BE2C (cell line): ENCODE data around the gene ZDHHC14.

Experiments used
- DNase-seq: peaks from one replicate; pipeline ENCODE4 v3.0.0-alpha.2; 2020
- H3K27me3 ChIP-seq: fragments of 250-450 bp; sonication (Bioruptor Pico); 2 replicates; pipeline ENCODE4 v1.5.1; 2020; ENCODE audit warnings: mild to moderate bottlenecking
- H3K36me3 ChIP-seq: fragments of 250-450 bp; sonication (Bioruptor Pico); 2 replicates; pipeline ENCODE4 v1.5.1; 2020; ENCODE audit warnings: mild to moderate bottlenecking
- H3K4me1 ChIP-seq: fragments of 250-450 bp; sonication (Bioruptor Pico); 2 replicates; pipeline ENCODE4 v1.5.1; 2020
- H3K4me3 ChIP-seq: 2 replicates; pipeline ENCODE4 v1.5.1; 2011; ENCODE audit warnings: low read depth, low read length
- H3K9me3 ChIP-seq: fragments of 250-450 bp; sonication (Bioruptor Pico); 2 replicates; pipeline ENCODE4 v1.5.1; 2020
- TF ChIP-seq, protein P1 (sequence below): IDR thresholded peaks from 2 replicates; pipeline ENCODE4 v1.5.1; 2012; ENCODE audit warnings: mild to moderate bottlenecking, low read depth, low read length

Gene ZDHHC14

DNA sequence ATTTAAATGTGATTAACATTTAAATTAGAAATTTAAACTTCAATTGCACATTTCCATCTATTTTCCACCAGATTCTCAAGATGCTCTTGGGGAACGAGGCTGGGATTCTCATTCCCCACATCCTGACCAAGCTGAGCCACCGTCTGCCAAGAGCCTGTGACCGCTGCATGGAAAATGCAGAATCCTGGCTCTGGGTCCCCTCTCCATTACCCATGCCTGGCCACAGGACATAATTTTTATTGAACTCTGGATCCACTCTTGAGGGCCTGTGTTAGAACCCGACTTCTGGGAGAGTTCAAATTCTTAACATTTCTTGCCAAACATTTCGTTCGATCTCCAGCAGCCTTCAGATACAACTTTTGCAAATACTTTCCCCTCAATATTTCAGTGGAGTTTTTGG lies 240.4 kb downstream of the ZDHHC14 start:
- H3K4me3 ChIP-seq, result no peak overlapping the region
- TF ChIP-seq, protein P1, sequence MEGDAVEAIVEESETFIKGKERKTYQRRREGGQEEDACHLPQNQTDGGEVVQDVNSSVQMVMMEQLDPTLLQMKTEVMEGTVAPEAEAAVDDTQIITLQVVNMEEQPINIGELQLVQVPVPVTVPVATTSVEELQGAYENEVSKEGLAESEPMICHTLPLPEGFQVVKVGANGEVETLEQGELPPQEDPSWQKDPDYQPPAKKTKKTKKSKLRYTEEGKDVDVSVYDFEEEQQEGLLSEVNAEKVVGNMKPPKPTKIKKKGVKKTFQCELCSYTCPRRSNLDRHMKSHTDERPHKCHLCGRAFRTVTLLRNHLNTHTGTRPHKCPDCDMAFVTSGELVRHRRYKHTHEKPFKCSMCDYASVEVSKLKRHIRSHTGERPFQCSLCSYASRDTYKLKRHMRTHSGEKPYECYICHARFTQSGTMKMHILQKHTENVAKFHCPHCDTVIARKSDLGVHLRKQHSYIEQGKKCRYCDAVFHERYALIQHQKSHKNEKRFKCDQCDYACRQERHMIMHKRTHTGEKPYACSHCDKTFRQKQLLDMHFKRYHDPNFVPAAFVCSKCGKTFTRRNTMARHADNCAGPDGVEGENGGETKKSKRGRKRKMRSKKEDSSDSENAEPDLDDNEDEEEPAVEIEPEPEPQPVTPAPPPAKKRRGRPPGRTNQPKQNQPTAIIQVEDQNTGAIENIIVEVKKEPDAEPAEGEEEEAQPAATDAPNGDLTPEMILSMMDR, result no peak
- no peaks in the 10 kb centered on the region for H3K36me3 ChIP-seq
- no peaks in the 10 kb centered on the region for H3K4me1 ChIP-seq
- H3K9me3 ChIP-seq, result no peaks in the 10 kb centered on the region
- no peaks in the 10 kb centered on the region for H3K27me3 ChIP-seq
- no peak for DNase-seq

DNA sequence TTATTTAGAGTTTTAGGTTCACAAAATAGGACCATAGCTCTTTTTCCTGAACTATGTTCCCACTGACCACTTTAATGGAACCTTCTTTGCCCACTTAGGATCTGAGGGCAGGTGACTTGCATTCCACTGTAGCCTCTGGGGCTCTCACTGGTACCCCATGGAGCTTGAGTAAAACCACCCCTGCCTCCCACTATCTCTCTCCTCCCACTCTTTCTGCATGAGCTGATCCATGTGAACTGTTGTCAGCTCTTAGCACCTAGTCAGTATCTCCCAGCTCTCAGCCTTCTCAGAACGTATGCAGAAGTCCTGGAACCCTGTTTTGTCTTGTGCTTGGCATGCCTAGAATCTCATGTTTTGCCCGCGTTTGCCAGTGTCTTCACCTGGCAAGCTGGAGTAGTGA lies 241.4 kb downstream of the ZDHHC14 start:
- no peak for DNase-seq
- H3K27me3 ChIP-seq, result no peaks in the 10 kb centered on the region
- TF ChIP-seq, protein P1, result no peak

DNA sequence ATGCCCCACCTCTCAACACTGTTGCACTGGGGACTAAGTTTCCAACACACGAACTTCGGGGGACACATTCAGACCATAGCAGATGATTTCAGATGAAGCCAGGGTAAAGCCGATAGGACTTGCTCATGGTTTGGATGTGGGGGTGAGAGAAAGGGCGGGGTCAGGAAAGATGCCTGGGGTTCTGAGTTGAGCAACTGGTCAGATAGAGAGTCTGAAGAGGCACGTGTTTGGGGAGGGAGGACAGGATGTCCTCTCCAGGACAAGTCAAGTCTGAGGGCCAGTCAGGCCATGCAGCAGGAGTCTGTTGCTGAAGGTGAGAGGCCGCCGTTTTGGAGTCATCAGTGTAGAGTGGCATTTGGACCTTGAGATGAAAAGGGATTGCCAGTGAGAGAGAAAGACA lies 244.1 kb downstream of the ZDHHC14 start:
- TF ChIP-seq, protein P1, result no peak
- DNase-seq, result no peak
- Histone ChIP-seq H3K36me3 (no peaks in the 10 kb centered on the region), H3K27me3 (no peaks in the 10 kb centered on the region), H3K4me3 (no peak overlapping the region), H3K4me1 (no peaks in the 10 kb centered on the region), H3K9me3 (no peaks in the 10 kb centered on the region)

More for the DNA sequence above, 241.4 kb downstream of the ZDHHC14 start:
- Histone ChIP-seq H3K4me3 (no peak overlapping the region), H3K36me3 (no peaks in the 10 kb centered on the region), H3K4me1 (no peaks in the 10 kb centered on the region), H3K9me3 (no peaks in the 10 kb centered on the region)

DNA sequence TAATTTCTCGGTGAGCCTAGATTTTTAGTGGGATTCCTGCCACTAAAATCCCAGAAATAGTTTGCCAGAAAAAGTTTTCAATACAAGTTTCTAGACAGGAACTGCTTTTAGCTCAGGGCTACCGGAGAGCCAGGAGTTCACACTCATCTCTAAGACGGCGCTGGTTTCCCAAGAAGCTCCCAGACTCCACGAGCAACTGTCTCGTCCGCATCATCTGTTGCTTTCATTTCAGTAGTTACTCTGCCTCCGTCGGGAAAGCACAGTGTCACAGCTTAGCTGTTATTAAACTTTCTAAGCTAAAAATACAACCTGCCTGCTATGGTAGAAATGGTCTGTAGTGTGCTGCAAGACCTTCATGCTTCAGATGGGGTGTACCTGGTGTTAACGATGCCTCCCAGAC lies 244.8 kb downstream of the ZDHHC14 start:
- H3K9me3 ChIP-seq, result no peaks in the 10 kb centered on the region
- no peak overlapping the region for H3K4me3 ChIP-seq
- no peaks in the 10 kb centered on the region for H3K27me3 ChIP-seq
- no peaks in the 10 kb centered on the region for H3K36me3 ChIP-seq
- no peaks in the 10 kb centered on the region for H3K4me1 ChIP-seq
- DNase-seq, result no peak
- TF ChIP-seq, protein P1, result no peak

DNA sequence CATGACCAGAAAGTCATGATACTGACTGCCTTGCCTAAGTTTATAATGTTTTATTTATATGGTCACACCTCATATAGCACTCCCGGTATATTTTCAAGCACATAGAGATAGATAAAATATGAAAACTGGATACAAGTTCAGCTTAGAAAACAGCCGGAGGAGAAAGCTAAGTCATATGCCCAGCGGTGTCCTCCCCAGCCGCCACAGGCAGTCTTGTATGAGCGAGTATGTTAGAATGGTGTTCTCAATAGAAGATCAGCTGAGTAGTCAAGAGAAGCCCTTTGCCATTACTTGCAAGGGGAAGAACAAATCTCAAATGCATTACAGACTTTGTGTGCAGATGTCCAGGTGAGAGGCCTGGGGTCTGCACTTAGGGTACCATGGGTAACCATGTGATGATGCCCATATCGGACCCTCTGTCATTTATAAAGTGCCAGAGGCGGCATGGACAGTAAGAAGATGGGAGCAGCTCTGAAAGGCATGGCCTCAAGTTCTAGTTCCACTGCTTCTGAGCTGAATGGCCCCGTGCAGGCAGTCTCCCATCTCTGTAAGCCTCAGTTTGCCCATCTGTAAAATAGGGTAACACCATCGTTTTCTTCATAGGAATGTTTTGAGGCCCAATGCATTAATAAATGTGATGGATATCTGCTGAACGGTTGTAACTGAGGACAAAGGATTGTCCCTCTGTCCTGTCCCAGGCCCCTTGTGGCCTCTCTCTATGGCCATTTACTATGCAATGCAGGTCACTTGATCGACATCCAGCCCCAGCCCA lies 246.4 kb downstream of the ZDHHC14 start:
- H3K36me3 ChIP-seq, result no peaks in the 10 kb centered on the region
- TF ChIP-seq, protein P1, result no peak
- H3K9me3 ChIP-seq, result no peaks in the 10 kb centered on the region
- no peaks in the 10 kb centered on the region for H3K4me1 ChIP-seq
- H3K4me3 ChIP-seq, result no peak overlapping the region
- H3K27me3 ChIP-seq, result no peaks in the 10 kb centered on the region
- no peak for DNase-seq

DNA sequence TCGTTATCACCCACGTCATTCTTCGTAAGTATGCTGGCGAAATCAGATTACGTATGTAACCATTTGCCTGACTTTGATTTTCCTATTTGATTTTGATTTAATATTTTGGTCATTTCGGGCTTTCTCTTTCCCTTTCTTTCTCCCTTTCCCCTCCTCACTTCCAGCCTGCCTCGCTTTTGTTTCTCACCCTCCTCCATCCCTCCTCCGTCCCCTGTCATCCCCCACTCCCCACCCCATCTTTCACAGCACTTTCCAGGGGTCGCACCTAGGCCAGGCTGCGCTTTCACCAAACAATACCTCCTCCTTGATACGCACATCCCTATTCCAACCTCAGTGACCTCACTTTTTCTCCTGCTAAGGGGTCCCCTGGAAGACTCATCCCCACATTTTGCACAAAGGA lies 247.5 kb downstream of the ZDHHC14 start:
- Histone ChIP-seq H3K36me3 (no peaks in the 10 kb centered on the region), H3K27me3 (no peaks in the 10 kb centered on the region), H3K4me3 (no peak overlapping the region), H3K4me1 (no peaks in the 10 kb centered on the region), H3K9me3 (no peaks in the 10 kb centered on the region)
- DNase-seq, result no peak
- TF ChIP-seq, protein P1, result no peak
